Measurements from ENCODE around the gene LDB2. TPM values are rescaled to one million over a fixed set of nuclear protein-coding genes. Genes with fewer than 3 reads are reported as not detected.
A peak's percentile ranks its signal among the peaks of the same experiment; 100 is the strongest.

Gene LDB2
- total and polyA plus RNA-seq, 2 donors (not counting 1 experiment from before 2014, with no cell fraction given), result 41.6 to 78.3 TPM

DNA sequence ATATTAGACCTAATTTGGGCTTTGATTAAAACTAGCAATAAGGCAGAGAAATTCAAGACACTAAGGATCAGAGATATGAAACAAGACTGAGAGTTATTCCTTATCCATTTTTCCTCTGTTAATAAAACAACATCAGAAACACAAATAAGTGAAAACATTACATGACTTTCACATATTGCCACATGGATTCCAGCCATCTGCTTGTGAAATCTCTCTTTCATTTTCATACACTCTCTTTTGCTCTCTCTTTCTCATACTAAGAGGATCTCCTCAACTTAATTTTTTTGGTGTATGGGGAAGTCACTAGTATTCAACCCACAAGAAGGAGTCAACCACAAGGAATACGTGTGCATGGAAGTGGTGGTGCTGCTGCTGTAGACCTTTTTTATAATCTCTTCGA, 183.0 kb downstream of the LDB2 start:
- H3K27ac ChIP-seq (ENCODE audit: insufficient read depth, low read length), result no peak overlapping the region
- H4K20me1 ChIP-seq (ENCODE audit: control insufficient read depth, extremely low read depth, insufficient read depth, low read length), result no peaks in the 10 kb centered on the region
- H3K4me3 ChIP-seq (replicated peaks in 1 of 4; ENCODE audit: control extremely low read depth in 1 of 4, insufficient read depth in 1 of 4, low read depth in 3 of 4, low read length in 4 of 4), result no peak overlapping the region
- H3K36me3 ChIP-seq (ENCODE audit: control insufficient read depth, insufficient read depth, low read length), result no peaks in the 10 kb centered on the region
- TF ChIP-seq, protein P1, sequence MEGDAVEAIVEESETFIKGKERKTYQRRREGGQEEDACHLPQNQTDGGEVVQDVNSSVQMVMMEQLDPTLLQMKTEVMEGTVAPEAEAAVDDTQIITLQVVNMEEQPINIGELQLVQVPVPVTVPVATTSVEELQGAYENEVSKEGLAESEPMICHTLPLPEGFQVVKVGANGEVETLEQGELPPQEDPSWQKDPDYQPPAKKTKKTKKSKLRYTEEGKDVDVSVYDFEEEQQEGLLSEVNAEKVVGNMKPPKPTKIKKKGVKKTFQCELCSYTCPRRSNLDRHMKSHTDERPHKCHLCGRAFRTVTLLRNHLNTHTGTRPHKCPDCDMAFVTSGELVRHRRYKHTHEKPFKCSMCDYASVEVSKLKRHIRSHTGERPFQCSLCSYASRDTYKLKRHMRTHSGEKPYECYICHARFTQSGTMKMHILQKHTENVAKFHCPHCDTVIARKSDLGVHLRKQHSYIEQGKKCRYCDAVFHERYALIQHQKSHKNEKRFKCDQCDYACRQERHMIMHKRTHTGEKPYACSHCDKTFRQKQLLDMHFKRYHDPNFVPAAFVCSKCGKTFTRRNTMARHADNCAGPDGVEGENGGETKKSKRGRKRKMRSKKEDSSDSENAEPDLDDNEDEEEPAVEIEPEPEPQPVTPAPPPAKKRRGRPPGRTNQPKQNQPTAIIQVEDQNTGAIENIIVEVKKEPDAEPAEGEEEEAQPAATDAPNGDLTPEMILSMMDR (conservative IDR thresholded peaks at IDR 0.05 in 1 of 2, IDR thresholded peaks at IDR 0.05 in 1 of 2; ENCODE audit: low read depth in 1 of 2, low read length in 2 of 2), result no peak
- TF ChIP-seq EZH2 (IDR thresholded peaks at IDR 0.05; ENCODE audit: low read length, missing control alignments), result no peak
- H3K9ac ChIP-seq (ENCODE audit: insufficient read depth, low read length), result no peak overlapping the region
- peak in 1 of 2 donors; percentile 47 for DNase-seq (ENCODE audit: low read depth in 2 of 2)
- peaks cover 3% of the 10 kb centered on the region for H3K4me1 ChIP-seq (ENCODE audit: control insufficient read depth, extremely low read depth, insufficient read depth, low read length)
- H3K27me3 ChIP-seq (ENCODE audit: control insufficient read depth, insufficient read depth, low read length), result no peaks in the 10 kb centered on the region
- no peak overlapping the region for H2AFZ ChIP-seq (ENCODE audit: low read length)
- H3K79me2 ChIP-seq (ENCODE audit: control insufficient read depth, insufficient read depth, low read length), result no peaks in the 10 kb centered on the region
- no peaks in the 10 kb centered on the region for H3K9me3 ChIP-seq (ENCODE audit: control insufficient read depth, insufficient read depth, low read depth, low read length)
- H3K4me2 ChIP-seq (ENCODE audit: extremely low read depth, insufficient read depth, low read length), result no peak overlapping the region

DNA sequence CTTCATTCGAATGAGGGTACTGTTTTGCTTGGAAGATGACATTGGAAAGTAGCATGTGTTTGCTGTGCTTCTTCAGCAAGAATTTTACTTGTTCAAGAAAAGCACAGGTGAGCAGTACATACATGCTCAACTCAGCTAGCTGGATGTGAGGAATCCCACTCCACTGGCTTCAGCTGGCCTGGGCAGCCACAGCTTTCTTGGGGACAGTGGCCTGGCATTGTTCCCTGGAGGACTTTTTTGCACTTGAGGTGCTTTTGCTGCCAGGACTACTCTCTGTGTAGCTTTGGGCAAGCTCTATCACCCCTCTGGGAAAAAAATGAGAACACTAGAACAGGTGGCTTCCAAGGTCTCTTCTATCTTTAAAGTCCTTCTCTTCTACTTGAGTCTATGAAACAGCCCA, 184.3 kb downstream of the LDB2 start:
- TF ChIP-seq, protein P1 (conservative IDR thresholded peaks at IDR 0.05 in 1 of 2, IDR thresholded peaks at IDR 0.05 in 1 of 2; ENCODE audit: low read depth in 1 of 2, low read length in 2 of 2), result no peak
- no peak for TF ChIP-seq EZH2 (IDR thresholded peaks at IDR 0.05; ENCODE audit: low read length, missing control alignments)
- Histone ChIP-seq H2AFZ (ENCODE audit: low read length) (no peak overlapping the region), H3K9ac (ENCODE audit: insufficient read depth, low read length) (no peak overlapping the region), H3K27me3 (ENCODE audit: control insufficient read depth, insufficient read depth, low read length) (no peaks in the 10 kb centered on the region), H3K36me3 (ENCODE audit: control insufficient read depth, insufficient read depth, low read length) (no peaks in the 10 kb centered on the region), H3K9me3 (ENCODE audit: control insufficient read depth, insufficient read depth, low read depth, low read length) (no peaks in the 10 kb centered on the region), H3K27ac (ENCODE audit: insufficient read depth, low read length) (no peak overlapping the region), H3K79me2 (ENCODE audit: control insufficient read depth, insufficient read depth, low read length) (no peaks in the 10 kb centered on the region), H3K4me2 (ENCODE audit: extremely low read depth, insufficient read depth, low read length) (no peak overlapping the region), H4K20me1 (ENCODE audit: control insufficient read depth, extremely low read depth, insufficient read depth, low read length) (no peaks in the 10 kb centered on the region), H3K4me3 (replicated peaks in 1 of 4; ENCODE audit: control extremely low read depth in 1 of 4, insufficient read depth in 1 of 4, low read depth in 3 of 4, low read length in 4 of 4) (no peak overlapping the region), H3K4me1 (ENCODE audit: control insufficient read depth, extremely low read depth, insufficient read depth, low read length) (peaks cover 3% of the 10 kb centered on the region)
- DNase-seq (ENCODE audit: low read depth in 2 of 2), result no peak

DNA sequence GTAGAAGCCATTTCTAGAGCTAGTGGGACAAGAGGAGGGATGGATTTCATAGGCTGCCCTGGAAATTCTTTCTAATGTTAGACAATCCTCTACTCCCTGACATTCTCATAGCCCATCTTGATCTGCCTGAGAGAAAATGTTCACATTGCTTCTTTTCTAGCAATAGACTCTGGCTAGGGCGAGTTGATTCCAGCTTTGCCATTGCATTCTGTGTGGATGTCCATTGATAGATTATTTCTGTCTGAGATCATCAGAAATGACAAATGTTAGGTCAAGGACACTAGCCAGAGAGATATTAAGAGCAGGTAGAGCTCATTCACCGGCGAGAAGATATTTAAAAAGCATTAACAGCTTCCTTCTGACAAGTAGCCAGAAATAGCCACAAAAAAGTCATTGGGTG, 184.7 kb downstream of the LDB2 start:
- Histone ChIP-seq H3K4me1 (ENCODE audit: control insufficient read depth, extremely low read depth, insufficient read depth, low read length) (peaks cover 3% of the 10 kb centered on the region), H3K79me2 (ENCODE audit: control insufficient read depth, insufficient read depth, low read length) (no peaks in the 10 kb centered on the region), H3K36me3 (ENCODE audit: control insufficient read depth, insufficient read depth, low read length) (no peaks in the 10 kb centered on the region), H3K27ac (ENCODE audit: insufficient read depth, low read length) (no peak overlapping the region), H3K27me3 (ENCODE audit: control insufficient read depth, insufficient read depth, low read length) (no peaks in the 10 kb centered on the region), H3K9ac (ENCODE audit: insufficient read depth, low read length) (no peak overlapping the region), H3K4me2 (ENCODE audit: extremely low read depth, insufficient read depth, low read length) (no peak overlapping the region), H3K9me3 (ENCODE audit: control insufficient read depth, insufficient read depth, low read depth, low read length) (no peaks in the 10 kb centered on the region), H2AFZ (ENCODE audit: low read length) (no peak overlapping the region), H3K4me3 (replicated peaks in 1 of 4; ENCODE audit: control extremely low read depth in 1 of 4, insufficient read depth in 1 of 4, low read depth in 3 of 4, low read length in 4 of 4) (no peak overlapping the region), H4K20me1 (ENCODE audit: control insufficient read depth, extremely low read depth, insufficient read depth, low read length) (no peaks in the 10 kb centered on the region)
- TF ChIP-seq EZH2 (IDR thresholded peaks at IDR 0.05; ENCODE audit: low read length, missing control alignments), result no peak
- TF ChIP-seq, protein P1 (conservative IDR thresholded peaks at IDR 0.05 in 1 of 2, IDR thresholded peaks at IDR 0.05 in 1 of 2; ENCODE audit: low read depth in 1 of 2, low read length in 2 of 2), result no peak
- DNase-seq (ENCODE audit: low read depth in 2 of 2), result no peak
